ENCODE measurements around the gene HBD. TPM values are rescaled to one million over a fixed set of nuclear protein-coding genes. Genes with fewer than 3 reads are reported as not detected.

Gene HBD
- total and polyA plus RNA-seq, 4 experiments from 2014 or later, result not detected

DNA sequence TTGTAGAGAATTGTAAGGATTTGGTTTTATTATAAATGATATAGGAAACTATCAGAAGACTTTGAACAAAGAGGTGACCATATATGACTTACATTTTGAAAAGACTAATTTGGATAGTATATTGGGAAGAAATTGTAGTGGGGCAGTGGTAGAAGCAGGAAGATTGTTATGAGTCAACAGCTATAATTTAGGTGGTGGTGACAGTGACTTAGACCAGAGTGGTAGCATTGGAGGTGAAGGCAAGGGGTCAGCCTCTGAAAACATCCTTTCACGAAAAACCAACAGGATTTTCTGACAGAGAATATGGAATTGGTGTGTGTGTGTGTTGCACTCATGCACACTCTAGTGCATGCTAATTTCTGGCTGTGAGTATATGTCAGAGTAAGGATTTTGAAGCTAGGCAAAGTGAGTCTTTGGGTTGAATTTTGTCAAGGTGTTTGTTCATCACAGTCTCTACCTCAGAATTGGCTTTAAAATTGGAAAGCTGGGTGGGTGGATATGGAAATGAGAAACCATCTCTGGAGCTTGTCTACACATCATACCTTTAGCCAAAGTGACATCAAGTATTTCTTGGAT lies 43.6 kb upstream of the HBD start:
- POLR2A ChIA-PET (ENCODE audit: partially characterized antibody), result no interaction called here

DNA sequence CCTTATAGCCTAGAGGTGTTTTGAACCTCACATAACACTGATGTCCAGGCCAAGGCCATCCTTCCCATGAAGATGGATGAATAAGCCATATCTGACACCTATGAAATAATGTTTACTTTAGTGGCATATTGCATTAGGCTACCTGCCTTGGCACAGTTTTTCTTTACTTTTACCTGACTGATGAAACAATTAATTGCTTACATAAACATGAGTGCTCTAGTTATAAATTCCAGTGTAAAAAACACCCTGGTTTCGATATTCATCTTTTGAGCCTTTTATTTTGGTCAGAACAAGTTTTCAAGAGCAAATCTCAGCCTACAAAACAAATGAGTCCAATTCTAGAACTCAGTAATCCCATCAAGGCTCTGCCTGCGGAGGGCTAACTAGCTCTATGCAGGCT lies 42.4 kb upstream of the HBD start:
- Mint-ChIP-seq H3K36me3 (no peaks in the 10 kb centered on the region), H3K9me3 (peaks cover 0 to 3% (median 0%) of the 10 kb centered on the region in 8 donors), H3K27me3 (peaks cover 0 to 2% of the 10 kb centered on the region in 2 donors), H3K27ac (no peak overlapping the region), H3K4me1 (no peaks in the 10 kb centered on the region), H3K4me3 (no peak overlapping the region)
- POLR2A ChIA-PET (ENCODE audit: partially characterized antibody), result interaction anchor here (0.6 kb wide), 1 partner anchor 1090 kb away, joined by 5 read pairs; no protein-coding TSS in a partner anchor
- DNase-seq, result no peak
- Histone ChIP-seq H3K27ac (ENCODE audit: low read depth, low read length) (no peak overlapping the region), H3K27me3 (ENCODE audit: insufficient read depth, low read length) (no peaks in the 10 kb centered on the region), H3K4me3 (ENCODE audit: low read length in 2 of 2) (no peak overlapping the region), H3K36me3 (ENCODE audit: insufficient read depth, low read length) (no peaks in the 10 kb centered on the region), H3K4me1 (ENCODE audit: insufficient read depth, low read length) (no peaks in the 10 kb centered on the region), H3K9me3 (ENCODE audit: control insufficient read depth in 1 of 2, low read length in 2 of 2) (no peaks in the 10 kb centered on the region)
- intact Hi-C loops (cut with micrococcal nuclease), result no loop called here
- CTCF ChIA-PET (ENCODE audit: partially characterized antibody), result no interaction called here

More for the DNA sequence above, 43.6 kb upstream of the HBD start:
- H3K4me3 Mint-ChIP-seq, result no peak overlapping the region
- H3K27ac ChIP-seq (ENCODE audit: low read depth, low read length), result no peak overlapping the region
- H3K4me1 Mint-ChIP-seq, result no peaks in the 10 kb centered on the region
- CTCF ChIA-PET (ENCODE audit: partially characterized antibody), result no interaction called here
- no peaks in the 10 kb centered on the region for H3K36me3 ChIP-seq (ENCODE audit: insufficient read depth, low read length)
- H3K9me3 ChIP-seq (ENCODE audit: control insufficient read depth in 1 of 2, low read length in 2 of 2), result no peaks in the 10 kb centered on the region
- no peaks in the 10 kb centered on the region for H3K27me3 ChIP-seq (ENCODE audit: insufficient read depth, low read length)
- no peak for DNase-seq
- H3K9me3 Mint-ChIP-seq, result peaks cover 0 to 3% (median 0%) of the 10 kb centered on the region in 8 donors
- no peaks in the 10 kb centered on the region for H3K4me1 ChIP-seq (ENCODE audit: insufficient read depth, low read length)
- peaks cover 1 to 2% of the 10 kb centered on the region in 2 donors for H3K27me3 Mint-ChIP-seq
- intact Hi-C loops (cut with micrococcal nuclease), result no loop called here
- no peaks in the 10 kb centered on the region for H3K36me3 Mint-ChIP-seq
- no peak overlapping the region for H3K27ac Mint-ChIP-seq
- H3K4me3 ChIP-seq (ENCODE audit: low read length in 2 of 2), result no peak overlapping the region

DNA sequence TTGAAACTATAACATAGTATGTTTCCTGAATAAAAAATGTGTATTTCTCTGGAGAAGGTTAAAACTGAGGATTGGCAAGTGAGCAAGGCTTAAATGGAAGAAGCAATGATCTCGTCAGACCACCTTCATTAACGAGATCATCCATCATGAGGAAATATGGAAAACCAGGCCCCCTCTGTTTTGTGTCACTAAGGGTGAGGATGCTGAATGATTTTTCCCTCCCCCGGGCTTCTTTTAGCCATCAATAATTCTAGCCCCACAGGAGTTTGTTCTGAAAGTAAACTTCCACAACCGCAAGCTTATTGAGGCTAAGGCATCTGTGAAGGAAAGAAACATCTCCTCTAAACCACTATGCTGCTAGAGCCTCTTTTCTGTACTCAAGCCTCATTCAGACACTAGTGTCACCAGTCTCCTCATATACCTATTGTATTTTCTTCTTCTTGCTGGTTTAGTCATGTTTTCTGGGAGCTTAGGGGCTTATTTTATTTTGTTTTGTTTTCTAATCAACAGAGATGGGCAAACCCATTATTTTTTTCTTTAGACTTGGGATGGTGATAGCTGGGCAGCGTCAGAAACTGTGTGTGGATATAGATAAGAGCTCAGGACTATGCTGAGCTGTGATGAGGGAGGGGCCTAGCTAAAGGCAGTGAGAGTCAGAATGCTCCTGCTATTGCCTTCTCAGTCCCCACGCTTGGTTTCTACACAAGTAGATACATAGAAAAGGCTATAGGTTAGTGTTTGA lies 41.3 kb upstream of the HBD start:
- CTCF ChIA-PET (ENCODE audit: partially characterized antibody), result no interaction called here
- no peak overlapping the region for H3K4me3 Mint-ChIP-seq
- no peaks in the 10 kb centered on the region for H3K36me3 Mint-ChIP-seq
- H3K27me3 Mint-ChIP-seq, result peaks cover 0 to 2% of the 10 kb centered on the region in 2 donors
- POLR2A ChIA-PET (ENCODE audit: partially characterized antibody), result no interaction called here
- Histone ChIP-seq H3K36me3 (ENCODE audit: insufficient read depth, low read length) (no peaks in the 10 kb centered on the region), H3K27me3 (ENCODE audit: insufficient read depth, low read length) (no peaks in the 10 kb centered on the region), H3K9me3 (ENCODE audit: control insufficient read depth in 1 of 2, low read length in 2 of 2) (no peaks in the 10 kb centered on the region), H3K4me1 (ENCODE audit: insufficient read depth, low read length) (no peaks in the 10 kb centered on the region), H3K4me3 (ENCODE audit: low read length in 2 of 2) (no peak overlapping the region), H3K27ac (ENCODE audit: low read depth, low read length) (no peak overlapping the region)
- H3K9me3 Mint-ChIP-seq, result peaks cover 0 to 3% (median 0%) of the 10 kb centered on the region in 8 donors
- H3K27ac Mint-ChIP-seq, result no peak overlapping the region
- intact Hi-C loops (cut with micrococcal nuclease), result no loop called here
- DNase-seq, result no peak
- no peaks in the 10 kb centered on the region for H3K4me1 Mint-ChIP-seq

DNA sequence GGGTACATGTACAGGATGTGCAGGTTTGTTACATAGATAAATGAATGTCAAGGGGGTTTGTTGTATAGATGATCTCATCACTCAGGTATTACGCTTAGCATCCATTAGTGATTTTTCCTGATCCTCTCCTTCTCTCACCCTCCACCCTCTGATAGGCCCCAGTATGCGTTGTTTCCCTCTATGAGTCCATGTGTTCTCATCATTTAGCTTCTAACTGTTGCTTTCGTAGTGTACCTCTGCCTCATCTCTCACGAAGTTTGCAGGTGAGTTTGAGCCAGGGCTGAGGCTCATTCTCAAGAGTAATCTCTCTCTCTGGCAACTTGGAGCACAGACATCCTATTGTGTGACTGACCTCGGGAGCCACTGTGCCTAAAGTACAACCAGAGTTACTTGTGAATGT lies 40.1 kb upstream of the HBD start:
- POLR2A ChIA-PET (ENCODE audit: partially characterized antibody), result no interaction called here
- H3K27me3 Mint-ChIP-seq, result peaks cover 0 to 2% of the 10 kb centered on the region in 2 donors
- CTCF ChIA-PET (ENCODE audit: partially characterized antibody), result no interaction called here
- no peaks in the 10 kb centered on the region for H3K27me3 ChIP-seq (ENCODE audit: insufficient read depth, low read length)
- H3K4me3 Mint-ChIP-seq, result no peak overlapping the region
- no peak overlapping the region for H3K27ac ChIP-seq (ENCODE audit: low read depth, low read length)
- H3K4me3 ChIP-seq (ENCODE audit: low read length in 2 of 2), result no peak overlapping the region
- H3K4me1 ChIP-seq (ENCODE audit: insufficient read depth, low read length), result no peaks in the 10 kb centered on the region
- no peaks in the 10 kb centered on the region for H3K36me3 ChIP-seq (ENCODE audit: insufficient read depth, low read length)
- no peaks in the 10 kb centered on the region for H3K9me3 ChIP-seq (ENCODE audit: control insufficient read depth in 1 of 2, low read length in 2 of 2)
- H3K9me3 Mint-ChIP-seq, result peaks cover 0 to 3% (median 0%) of the 10 kb centered on the region in 8 donors
- no peak overlapping the region for H3K27ac Mint-ChIP-seq
- intact Hi-C loops (cut with micrococcal nuclease), result no loop called here
- no peak for DNase-seq
- no peaks in the 10 kb centered on the region for H3K36me3 Mint-ChIP-seq
- no peaks in the 10 kb centered on the region for H3K4me1 Mint-ChIP-seq

DNA sequence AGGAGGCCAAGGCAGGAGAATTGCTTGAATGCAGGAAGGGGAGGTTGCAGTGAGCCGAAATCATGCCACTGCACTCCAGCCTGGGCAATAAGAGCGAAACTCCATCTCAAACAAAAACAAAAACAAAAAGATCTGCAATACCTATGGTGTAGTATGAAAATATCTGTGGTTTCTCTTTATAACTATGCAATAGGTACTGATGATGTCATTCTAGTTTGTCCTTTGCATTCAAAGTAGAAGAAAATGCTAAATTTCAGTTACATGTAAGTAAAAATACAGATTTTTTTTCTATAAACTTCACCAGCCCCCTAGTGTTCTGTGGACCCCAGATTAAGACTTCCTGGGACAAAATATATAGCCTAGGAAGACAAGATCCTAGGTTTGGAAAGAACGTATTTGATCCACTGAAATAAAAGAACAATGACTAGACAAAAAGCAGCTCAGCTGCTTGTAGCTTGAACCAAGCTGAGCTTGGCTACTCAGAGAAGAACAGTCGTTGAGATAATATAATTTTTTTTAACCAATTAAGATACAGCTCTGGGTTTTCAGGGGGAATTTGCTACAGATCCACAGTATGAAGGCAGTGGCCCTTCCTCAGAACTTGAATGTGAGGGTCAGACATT lies 38.2 kb upstream of the HBD start:
- ChIA-PET CTCF (ENCODE audit: partially characterized antibody) (no interaction called here), POLR2A (ENCODE audit: partially characterized antibody) (no interaction called here)
- Histone ChIP-seq H3K4me3 (ENCODE audit: low read length in 2 of 2) (no peak overlapping the region), H3K27me3 (ENCODE audit: insufficient read depth, low read length) (no peaks in the 10 kb centered on the region), H3K4me1 (ENCODE audit: insufficient read depth, low read length) (no peaks in the 10 kb centered on the region), H3K27ac (ENCODE audit: low read depth, low read length) (no peak overlapping the region), H3K9me3 (ENCODE audit: control insufficient read depth in 1 of 2, low read length in 2 of 2) (no peaks in the 10 kb centered on the region), H3K36me3 (ENCODE audit: insufficient read depth, low read length) (no peaks in the 10 kb centered on the region)
- H3K27me3 Mint-ChIP-seq, result peaks cover 0 to 2% of the 10 kb centered on the region in 2 donors
- intact Hi-C loops (cut with micrococcal nuclease), result no loop called here
- no peaks in the 10 kb centered on the region for H3K4me1 Mint-ChIP-seq
- DNase-seq, result no peak
- H3K36me3 Mint-ChIP-seq, result no peaks in the 10 kb centered on the region
- peaks cover 0 to 3% (median 0%) of the 10 kb centered on the region in 8 donors for H3K9me3 Mint-ChIP-seq
- no peak overlapping the region for H3K4me3 Mint-ChIP-seq
- no peak overlapping the region for H3K27ac Mint-ChIP-seq

DNA sequence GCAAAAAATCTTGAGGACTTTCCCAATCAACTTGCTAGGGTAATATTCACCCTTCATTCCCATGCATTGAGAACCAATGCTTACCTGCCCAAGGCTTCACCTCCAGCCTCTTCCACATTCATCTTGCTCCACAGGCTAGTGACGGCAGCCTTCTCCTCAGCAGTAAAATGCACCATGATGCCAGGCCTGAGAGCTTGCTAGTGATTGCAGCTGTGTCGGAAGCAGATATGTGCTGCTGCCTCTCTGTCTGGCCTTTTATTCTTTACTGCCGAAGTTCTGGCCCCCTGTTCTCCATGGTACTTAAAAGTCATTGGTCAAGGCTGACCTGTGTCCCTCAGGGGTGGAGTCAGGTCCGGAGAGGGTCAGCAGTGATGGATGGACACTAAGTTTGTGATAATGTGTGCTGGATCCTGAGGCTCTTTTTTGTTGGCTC lies 35.4 kb upstream of the HBD start, which contains the start of gene HBE1:
Gene HBE1, minus strand, starts transcription at position 231 of the 433 bp plus-strand sequence. Its CDS starts 55 bp downstream, at position 176.
- CTCF ChIA-PET (ENCODE audit: partially characterized antibody), result no interaction called here
- Histone ChIP-seq H3K36me3 (ENCODE audit: insufficient read depth, low read length) (no peaks in the 10 kb centered on the region), H3K4me1 (ENCODE audit: insufficient read depth, low read length) (no peaks in the 10 kb centered on the region), H3K27ac (ENCODE audit: low read depth, low read length) (no peak within 1 kb of the TSS), H3K27me3 (ENCODE audit: insufficient read depth, low read length) (no peaks in the 10 kb centered on the region), H3K4me3 (ENCODE audit: low read length in 2 of 2) (no peak within 1 kb of the TSS), H3K9me3 (ENCODE audit: control insufficient read depth in 1 of 2, low read length in 2 of 2) (no peaks in the 10 kb centered on the region)
- intact Hi-C loops (cut with micrococcal nuclease), result no loop called here
- H3K4me1 Mint-ChIP-seq, result no peaks in the 10 kb centered on the region
- no peak within 1 kb of the TSS for H3K4me3 Mint-ChIP-seq
- POLR2A ChIA-PET (ENCODE audit: partially characterized antibody), result no interaction called here
- no peak for DNase-seq
- peaks cover 0 to 2% of the 10 kb centered on the region in 2 donors for H3K27me3 Mint-ChIP-seq
- peaks cover 0 to 3% (median 0%) of the 10 kb centered on the region in 8 donors for H3K9me3 Mint-ChIP-seq
- H3K36me3 Mint-ChIP-seq, result no peaks in the 10 kb centered on the region
- no peak within 1 kb of the TSS for H3K27ac Mint-ChIP-seq

DNA sequence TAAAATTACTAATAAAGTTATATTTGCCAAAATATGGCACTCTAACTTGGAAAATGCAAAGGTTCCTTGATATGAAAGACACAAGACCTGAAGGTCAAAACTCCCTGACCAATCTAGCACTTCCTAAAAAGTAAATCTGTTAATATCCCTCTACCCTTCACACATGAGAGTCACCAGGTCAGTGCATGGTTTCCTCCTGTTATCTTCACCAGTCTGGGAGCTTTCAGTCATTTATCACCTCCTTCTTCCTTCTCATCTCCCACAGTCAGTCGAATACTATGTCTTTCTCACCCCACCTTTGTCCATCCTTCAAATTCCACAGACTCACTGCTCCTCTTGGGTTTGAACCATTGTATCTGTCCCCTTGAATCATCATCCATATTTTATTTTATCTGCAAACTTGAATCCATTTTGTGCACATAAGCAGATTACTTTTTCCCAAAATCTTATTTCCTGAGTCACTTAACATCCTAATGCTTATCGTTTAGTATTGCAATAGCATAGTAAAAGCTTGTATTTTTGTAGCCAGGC lies 32.8 kb upstream of the HBD start:
- Histone ChIP-seq H3K27me3 (ENCODE audit: insufficient read depth, low read length) (no peaks in the 10 kb centered on the region), H3K4me3 (ENCODE audit: low read length in 2 of 2) (no peak overlapping the region), H3K27ac (ENCODE audit: low read depth, low read length) (no peak overlapping the region), H3K4me1 (ENCODE audit: insufficient read depth, low read length) (no peaks in the 10 kb centered on the region), H3K36me3 (ENCODE audit: insufficient read depth, low read length) (no peaks in the 10 kb centered on the region), H3K9me3 (ENCODE audit: control insufficient read depth in 1 of 2, low read length in 2 of 2) (no peaks in the 10 kb centered on the region)
- Mint-ChIP-seq H3K36me3 (no peaks in the 10 kb centered on the region), H3K4me1 (no peaks in the 10 kb centered on the region), H3K4me3 (no peak overlapping the region), H3K27me3 (peaks cover 2 to 3% of the 10 kb centered on the region in 2 donors), H3K27ac (no peak overlapping the region), H3K9me3 (peaks cover 0 to 9% (median 0%) of the 10 kb centered on the region in 8 donors)
- ChIA-PET CTCF (ENCODE audit: partially characterized antibody) (no interaction called here), POLR2A (ENCODE audit: partially characterized antibody) (no interaction called here)
- intact Hi-C loops (cut with micrococcal nuclease), result no loop called here
- DNase-seq, result no peak
